ENCODE results near the gene ARGLU1.

Gene ARGLU1

GRCh38 chr13:106587787-106588186 lies 19.9 kb upstream of the ARGLU1 start:
- DNase-seq (ENCODE audit: low read depth in 2 of 2): no peak

DNA sequence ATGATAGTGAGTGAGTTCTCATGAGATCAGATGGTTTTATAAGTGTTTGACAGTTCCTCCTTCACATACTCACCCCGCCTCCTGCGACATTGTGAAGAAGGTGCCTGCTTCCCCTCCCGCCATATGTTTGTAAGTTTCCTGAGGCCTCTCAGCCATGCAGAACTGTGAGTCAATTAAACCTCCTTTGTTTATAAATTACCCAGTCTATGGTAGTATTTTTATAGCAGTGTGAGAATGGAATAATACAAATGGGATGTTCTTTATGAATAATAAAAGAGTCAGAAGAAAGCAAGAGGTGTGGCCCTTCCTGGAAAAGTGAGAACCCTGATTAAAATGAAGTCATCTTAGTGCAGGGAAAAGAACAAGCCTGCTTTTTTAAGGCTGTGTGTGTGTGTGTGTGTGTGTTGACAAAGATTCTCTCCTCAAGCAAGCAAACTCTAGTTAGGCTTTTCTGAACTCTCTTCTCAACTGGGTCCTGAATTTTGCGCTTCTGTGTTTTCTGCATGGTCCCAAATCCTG lies 18.8 kb upstream of the ARGLU1 start:
- no peak for DNase-seq (ENCODE audit: low read depth in 2 of 2)

DNA sequence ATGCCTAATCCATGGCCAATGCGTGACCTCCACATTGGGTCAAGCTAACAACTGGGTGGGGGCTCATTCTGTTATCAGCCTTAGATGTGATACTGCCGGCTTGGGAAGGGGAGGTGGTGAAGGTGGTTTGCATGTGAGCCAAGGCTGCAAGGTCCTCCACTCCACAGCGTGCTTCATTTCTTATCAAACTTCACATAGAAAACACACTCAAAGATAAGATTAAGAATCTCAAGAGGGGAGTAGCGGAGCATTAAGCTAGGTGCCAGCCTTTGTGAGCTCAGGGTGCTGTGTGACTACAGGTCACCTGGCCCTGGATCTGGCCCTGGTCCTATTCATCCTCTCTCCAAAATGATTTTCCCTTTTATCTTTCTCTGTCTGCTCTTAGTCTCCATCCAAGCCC lies 13.3 kb upstream of the ARGLU1 start:
- no peak for DNase-seq (ENCODE audit: low read depth in 2 of 2)

GRCh38 chr13:106575896-106576295 lies 8.0 kb upstream of the ARGLU1 start:
- no peak for DNase-seq (ENCODE audit: low read depth in 2 of 2)

DNA sequence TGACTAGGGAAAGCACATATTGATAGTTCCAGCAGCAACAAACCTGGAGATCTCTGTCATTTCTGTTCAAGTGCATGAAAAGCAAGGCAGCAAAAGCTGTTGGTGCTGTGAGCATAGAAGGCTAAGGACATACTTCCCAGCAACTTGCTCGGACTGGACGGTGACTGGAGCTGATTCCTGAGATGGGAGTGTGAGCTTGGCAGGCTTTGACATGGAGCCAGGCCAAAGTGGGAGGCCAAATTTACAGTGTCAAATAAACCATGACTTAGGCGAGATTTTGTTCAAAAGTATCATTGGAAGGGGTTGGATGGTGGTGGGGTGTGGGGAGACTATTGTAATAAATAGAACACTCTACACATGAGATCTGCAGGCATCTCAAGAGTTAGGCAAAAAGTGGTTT lies 5.9 kb upstream of the ARGLU1 start:
- no peak for DNase-seq (ENCODE audit: low read depth in 2 of 2)

GRCh38 chr13:106573284-106573846 lies 5.4 kb upstream of the ARGLU1 start:
- DNase-seq (ENCODE audit: low read depth in 2 of 2): no peak

DNA sequence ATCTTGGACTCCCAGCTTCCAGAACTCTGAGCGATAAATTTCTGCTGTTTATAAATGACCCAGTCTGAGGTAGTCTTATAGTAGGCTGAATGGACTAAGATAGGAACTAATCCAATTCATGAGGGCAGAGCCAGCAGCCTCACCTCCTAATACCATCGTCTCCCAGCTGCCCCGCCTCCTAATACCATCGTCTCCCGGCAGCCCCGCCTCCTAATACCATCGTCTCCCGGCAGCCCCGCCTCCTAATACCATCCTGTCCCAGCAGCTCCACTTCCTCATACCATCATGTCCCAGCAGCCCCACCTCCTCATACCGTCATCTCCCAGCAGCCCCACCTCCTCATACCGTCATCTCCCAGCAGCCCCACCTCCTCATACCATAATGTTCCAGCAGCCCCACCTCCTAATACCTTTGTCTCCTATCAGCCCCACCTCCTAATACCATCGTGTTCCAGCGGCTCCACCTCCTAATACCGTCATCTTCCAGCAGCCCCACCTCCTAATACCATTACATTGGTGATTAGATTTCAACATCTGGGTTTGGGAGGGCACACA lies 2.4 kb upstream of the ARGLU1 start:
- DNase-seq (ENCODE audit: low read depth in 2 of 2): peak; percentile 60 to 63

DNA sequence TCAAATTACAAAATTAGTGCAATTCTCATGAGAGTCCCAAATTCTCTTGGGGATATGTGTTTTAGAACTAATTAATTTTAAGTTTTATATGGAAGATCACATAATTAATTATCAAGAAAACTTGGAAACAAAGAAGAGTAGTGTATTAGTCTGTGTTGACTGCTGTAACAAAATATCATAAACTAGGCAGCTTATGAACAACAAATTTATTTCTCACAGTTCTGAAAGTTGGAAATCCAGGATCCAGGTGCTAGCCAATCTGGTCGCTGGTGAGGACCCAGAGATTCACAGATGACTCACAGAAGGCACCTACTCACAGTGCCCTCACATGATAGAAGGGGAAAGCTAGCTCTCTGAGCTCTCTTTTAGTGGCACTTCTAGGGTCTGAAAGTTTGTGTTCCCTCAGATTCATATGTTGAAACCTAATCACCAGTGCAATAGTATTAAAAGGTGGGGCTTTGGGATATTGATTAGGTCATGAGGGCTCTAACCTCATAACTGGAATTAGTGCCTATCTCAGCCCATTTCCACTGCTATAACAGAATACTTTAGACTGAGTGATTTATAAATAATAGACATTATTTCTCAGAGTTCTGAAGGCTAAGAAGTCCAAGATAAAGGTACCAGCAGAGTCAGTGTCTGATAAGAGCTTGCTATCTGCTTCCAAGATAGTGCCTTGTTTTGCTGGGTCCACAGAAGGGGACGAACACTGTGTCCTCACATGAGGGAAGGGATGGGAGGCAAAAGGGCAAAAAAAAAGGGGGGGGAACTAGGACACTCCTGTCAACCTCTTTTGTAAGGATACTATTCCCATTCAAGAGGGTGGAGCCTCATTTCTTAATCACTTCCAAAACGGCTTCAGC lies 1.5 kb upstream of the ARGLU1 start:
- no peak for DNase-seq (ENCODE audit: low read depth in 2 of 2)

DNA sequence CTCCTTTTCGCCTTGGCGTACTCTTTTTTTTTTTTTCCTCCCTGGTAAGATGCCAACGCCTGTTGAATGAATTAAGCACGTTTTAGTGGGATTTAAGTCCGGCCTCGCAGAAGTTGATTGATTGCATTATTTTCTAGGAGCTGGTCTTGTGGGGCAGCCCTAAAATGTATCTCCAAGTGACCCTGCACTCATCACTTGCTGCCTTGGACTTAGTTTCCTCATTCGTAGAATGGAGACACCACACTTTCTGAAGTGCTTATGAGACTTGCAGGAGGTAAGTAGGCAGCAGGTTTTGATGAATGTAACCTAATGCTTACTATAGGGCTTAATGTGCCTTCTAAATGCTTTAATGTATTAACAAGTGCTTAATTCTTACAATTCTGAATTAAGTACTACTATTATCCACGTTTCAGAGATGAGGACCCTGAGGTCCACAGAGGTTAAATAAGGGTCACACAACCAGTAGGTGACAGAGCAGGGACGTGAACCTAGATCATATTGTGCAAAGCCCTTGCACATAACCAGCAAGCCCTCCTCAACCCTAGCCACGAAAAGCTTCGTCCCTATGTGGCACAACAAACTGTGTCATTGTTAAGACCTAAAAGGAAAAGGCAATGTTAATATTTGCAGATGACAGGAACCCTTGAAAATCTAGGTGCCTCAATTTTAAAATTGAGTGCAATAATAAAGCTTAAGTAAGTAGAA lies 514 bp upstream of the ARGLU1 start:
- no peak for DNase-seq (ENCODE audit: low read depth in 2 of 2)

- peak; percentile 24 to 34 for DNase-seq (ENCODE audit: low read depth in 2 of 2)
Measured at GRCh38 chr13:106566641-106567473, 1.1 kb downstream of the ARGLU1 start.

DNA sequence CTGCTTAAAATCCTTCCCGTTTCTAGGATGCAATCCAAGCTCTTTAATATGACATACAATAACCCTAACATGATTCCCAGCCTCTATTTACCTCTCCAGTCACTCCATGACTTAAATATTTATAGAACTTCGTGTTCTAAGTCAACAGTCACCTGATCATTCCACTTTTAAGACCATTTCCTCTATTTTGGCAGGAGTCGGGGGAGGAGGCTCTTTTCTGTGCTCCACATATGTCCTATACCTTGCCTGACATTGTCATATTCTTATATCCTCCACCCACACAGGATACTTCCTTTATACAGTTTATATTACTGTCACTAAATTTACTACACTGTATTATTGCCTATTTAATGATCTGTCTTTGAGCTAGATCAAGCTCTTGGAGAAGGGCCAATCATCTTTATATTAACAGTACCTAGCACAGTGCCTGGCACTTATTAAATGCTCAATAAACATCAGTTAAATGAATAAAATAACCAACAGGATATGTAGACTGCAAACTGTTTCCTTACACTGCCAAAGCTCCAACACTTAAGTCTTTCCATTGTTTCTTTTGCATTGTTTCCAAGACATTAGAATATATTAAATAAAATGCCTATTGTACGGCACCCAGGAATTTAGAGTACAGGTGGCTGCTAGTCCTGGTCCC lies 2.7 kb downstream of the ARGLU1 start:
- DNase-seq (ENCODE audit: low read depth in 2 of 2): no peak

DNA sequence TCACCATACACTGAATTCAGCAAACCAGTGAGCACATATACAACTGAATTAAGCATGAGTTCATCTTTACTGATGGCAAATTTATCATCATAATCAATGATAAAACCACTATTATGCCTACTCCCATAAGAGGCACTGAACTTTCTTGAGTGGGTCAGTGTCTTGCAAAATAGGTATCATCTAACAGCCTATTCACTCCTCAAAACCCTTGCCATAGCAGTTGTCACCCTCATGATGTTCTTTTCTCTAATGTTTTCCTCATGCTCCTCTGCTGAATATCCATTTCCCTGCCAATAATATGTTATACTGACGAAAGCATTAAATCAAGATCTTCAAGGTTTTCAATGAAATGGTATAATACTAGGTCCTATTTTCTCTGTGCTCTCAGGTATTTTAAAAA lies 5.6 kb downstream of the ARGLU1 start:
- no peak for DNase-seq (ENCODE audit: low read depth in 2 of 2)

DNA sequence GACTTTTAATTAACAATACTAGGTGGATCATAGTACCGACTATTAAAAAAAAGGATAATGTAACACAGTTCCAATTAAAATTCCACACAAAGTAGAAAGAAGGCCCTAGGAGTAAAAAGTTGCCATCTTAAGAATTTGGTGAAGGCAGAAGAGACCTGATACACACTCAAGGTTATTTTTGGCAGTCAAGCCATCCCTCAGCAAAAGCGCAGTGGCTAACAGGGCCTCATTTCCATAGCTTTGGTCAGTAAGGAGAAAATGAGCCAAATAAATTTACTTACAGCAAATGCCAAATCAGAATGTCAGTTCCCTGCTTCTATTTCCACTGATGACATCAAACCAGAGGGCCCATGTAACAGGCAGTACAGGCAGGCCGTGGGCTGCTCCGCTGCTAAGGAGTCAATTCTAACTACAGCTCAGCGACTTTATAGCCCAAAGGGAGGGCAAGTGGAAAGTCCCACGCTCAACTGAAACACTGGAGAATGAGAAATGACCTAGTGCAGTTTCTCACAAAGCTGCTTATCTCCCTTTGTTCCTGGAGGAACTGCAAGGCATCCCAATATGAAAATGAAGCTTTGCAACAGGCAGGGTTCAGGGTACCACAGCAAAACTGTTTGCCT lies 6.3 kb downstream of the ARGLU1 start:
- peak; percentile 35 to 38 for DNase-seq (ENCODE audit: low read depth in 2 of 2)

DNA sequence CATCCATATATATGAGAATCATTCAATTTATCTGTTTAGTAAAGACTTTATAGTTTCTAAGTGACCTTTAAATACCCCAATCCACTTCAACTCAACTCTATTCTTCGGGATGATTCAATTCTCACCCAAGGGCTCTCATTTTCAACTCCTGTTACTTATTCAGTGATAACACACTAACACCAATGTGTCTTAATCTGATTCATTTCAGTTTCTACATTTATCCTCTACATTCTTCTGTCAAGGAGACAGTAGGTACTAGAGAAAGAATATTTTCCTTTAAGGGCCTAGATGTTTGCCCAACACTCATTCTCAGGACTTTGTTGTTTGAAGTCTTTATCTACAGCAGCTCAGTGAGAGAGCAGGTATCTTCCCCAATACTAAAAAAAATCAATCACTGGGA lies 7.1 kb downstream of the ARGLU1 start:
- no peak for DNase-seq (ENCODE audit: low read depth in 2 of 2)

GRCh38 chr13:106558527-106558926 lies 9.4 kb downstream of the ARGLU1 start:
- DNase-seq (ENCODE audit: low read depth in 2 of 2): no peak

- no peak for DNase-seq (ENCODE audit: low read depth in 2 of 2)
Measured at GRCh38 chr13:106555631-106556328, 12.2 kb downstream of the ARGLU1 start.

DNA sequence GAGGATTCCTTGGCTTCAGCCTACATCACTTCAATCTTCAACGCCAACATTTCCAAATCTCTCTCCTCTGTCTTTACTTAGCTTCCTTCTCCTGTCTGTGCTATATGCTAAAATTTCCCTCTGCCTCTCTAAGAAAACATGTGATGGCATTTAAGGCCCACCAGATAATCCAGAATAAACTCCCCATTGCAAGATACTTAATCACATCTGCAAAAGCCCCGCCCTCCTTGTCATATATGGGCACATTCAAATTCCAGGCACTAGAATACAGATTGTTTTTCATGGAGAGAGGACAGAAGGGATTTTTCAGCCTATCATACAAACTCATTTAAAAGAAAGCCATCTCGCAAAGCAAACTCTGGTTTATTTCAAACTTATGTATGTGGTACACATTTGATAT lies 16.2 kb downstream of the ARGLU1 start:
- no peak for DNase-seq (ENCODE audit: low read depth in 2 of 2)

DNA sequence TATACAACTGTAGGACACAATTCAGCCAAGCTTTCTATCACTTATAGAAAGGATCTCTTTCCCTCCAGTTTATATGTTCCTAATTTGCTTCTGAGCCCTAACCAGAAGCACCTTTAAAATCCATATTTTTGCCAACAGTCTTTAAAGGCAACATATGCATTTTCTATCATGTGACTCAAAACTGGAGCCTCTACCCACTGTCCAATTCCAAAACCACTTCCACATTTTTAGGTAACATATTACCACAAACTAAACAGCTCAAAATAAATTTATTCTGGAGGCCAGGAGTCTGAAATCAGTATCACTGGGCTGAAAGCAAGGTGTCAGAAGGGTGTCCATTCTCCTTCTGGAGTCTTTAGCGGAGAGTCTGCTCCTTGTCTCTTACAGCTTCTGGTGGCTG lies 16.6 kb downstream of the ARGLU1 start:
- no peak for DNase-seq (ENCODE audit: low read depth in 2 of 2)

- DNase-seq (ENCODE audit: low read depth in 2 of 2): no peak
Measured at GRCh38 chr13:106550570-106551135, 17.3 kb downstream of the ARGLU1 start.
